ENCODE results near the gene NLRP6.
"Not testable (repeated sequence)": the region's sequence is repeated elsewhere in the genome, so short reads cannot be mapped to it uniquely, and the experiment has no call there.

Gene NLRP6

DNA sequence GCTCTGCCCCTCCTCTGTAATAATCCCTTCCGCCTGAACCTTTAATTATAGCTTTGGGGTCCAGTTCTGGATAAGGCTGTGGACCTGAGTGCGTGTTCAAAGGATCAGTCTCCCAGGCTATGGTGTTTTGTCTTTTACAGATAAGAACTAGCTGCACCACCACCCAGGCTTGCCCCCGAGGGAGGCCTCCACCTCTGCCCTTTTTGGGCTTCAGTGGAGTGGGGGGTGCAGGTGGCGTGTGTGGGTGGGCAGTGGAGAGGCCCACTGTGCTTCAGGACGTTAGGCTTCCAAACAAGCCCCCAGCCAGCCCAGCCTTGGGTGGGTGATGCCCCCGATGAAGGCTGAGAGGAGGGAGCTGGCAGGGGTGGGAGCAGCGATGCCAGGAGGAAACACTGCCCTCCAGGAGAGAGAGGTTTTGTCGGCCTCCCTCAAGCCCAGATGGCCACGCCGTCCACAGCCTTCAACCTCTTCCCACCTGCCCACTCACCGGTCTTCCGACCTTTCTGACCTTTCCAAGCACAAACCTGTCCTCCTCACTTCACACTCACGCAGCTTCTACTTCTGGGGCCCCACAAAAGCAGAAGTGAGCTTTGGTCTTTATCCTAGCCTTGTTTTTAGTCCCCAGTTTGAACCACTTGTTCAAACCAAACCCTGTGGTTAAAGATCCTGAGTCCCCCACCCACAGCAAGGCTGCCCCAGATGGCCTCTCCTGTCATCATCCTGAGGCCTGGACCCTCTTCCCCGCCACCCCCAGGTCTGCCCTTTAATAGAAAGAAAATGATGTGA lies 21.1 kb upstream of the NLRP6 start:
- FAIRE-seq: no peak

DNA sequence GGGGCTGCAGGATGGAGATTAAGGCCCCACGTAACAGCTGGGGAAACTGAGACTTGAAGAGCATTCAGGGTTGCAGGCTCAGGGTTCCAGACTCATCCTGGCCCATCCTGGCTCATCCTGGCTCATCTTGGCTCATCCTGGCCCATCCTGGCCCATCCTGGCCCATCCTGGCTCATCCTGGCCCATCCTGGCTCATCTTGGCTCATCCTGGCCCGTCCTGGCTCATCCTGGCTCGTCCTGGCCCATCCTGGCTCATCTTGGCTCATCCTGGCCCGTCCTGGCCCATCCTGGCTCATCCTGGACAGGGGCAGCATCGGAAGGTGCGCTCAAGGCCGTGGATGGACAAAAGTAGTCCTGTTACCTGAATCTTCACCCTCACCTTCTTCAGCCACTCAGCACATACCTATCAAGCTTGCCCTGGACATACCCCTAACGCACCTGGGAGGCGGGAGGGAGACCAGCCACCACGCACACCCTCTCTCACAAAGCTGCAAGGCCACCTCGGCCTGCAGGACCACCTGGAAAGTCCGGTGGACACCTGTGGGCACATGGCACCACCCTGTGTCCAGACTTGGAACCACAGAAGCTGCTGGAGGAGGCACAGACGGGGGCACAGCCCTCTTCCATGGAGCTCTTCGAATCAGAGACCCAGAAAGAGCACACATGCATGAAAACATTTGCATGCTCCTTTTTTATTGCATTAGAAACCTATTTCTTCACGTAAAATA lies 20.3 kb upstream of the NLRP6 start:
- no peak for FAIRE-seq

DNA sequence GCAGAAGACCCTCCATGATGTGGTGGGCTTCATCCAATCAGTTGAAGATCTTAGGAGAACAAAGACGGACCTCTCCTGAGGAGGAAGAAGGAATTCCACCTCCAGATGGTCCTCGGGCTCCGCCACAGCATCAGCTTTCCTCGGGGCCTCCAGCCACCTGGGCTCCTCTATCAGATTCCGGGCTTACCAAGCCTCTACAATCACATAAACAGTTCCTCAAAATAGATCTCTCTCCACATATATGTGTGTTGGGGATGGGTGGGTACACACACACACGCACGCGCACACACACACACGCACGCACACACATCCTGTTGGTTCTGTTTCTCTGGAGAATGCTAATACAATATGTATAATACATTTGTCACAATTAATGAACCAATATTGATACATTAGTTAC lies 18.8 kb upstream of the NLRP6 start:
- no peak for FAIRE-seq

DNA sequence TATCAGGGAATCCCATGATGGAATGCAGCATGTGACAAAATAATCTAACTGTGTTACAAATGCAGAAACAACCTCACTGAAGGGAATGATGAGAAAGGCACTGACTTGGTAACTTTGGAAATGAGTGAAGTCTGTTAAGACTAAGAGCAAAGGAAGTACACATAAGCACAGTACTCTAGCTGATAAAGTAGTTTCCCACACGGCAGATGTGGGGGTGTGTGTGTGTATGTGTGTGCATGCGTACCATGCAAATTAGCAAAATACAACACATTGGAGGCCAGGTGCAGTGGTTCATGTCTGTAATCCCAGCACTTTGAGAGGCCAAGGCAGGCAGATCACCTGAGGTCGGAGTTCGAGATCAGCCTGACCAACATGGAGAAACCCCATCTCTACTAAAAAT lies 16.6 kb upstream of the NLRP6 start:
- FAIRE-seq: no peak

GRCh38 chr11:266676-267439 lies 11.3 kb upstream of the NLRP6 start:
- FAIRE-seq: no peak

DNA sequence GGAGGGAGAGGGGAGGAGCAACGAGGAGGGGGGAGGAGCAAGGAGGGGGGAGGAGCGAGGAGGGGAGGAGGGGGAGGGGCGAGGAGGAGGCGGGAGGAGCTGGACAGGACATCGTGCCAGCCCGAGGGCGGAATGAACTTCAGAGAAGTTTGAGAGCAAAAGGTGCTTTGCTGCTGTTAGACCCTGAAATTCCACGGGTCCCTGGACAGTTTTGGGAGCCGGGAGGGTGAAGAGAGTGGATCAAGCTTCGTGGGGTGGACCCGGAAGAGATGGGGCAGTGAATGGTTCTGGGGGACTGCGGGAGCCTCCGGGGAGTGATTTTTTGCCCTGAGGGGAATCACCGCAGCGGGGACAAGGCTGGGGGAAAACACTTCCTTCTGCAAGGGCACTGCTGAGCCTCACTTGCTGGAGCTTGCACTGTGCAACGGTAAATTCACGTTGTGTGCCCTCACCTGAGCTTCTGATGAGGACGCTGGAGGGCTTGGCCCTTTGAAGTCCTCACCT lies 10.7 kb upstream of the NLRP6 start:
- no peak for FAIRE-seq

GRCh38 chr11:268716-269145 lies 9.5 kb upstream of the NLRP6 start:
- not testable (repeated sequence) for FAIRE-seq

- no peak for FAIRE-seq
Observed at GRCh38 chr11:269146-269890, 8.9 kb upstream of the NLRP6 start.

DNA sequence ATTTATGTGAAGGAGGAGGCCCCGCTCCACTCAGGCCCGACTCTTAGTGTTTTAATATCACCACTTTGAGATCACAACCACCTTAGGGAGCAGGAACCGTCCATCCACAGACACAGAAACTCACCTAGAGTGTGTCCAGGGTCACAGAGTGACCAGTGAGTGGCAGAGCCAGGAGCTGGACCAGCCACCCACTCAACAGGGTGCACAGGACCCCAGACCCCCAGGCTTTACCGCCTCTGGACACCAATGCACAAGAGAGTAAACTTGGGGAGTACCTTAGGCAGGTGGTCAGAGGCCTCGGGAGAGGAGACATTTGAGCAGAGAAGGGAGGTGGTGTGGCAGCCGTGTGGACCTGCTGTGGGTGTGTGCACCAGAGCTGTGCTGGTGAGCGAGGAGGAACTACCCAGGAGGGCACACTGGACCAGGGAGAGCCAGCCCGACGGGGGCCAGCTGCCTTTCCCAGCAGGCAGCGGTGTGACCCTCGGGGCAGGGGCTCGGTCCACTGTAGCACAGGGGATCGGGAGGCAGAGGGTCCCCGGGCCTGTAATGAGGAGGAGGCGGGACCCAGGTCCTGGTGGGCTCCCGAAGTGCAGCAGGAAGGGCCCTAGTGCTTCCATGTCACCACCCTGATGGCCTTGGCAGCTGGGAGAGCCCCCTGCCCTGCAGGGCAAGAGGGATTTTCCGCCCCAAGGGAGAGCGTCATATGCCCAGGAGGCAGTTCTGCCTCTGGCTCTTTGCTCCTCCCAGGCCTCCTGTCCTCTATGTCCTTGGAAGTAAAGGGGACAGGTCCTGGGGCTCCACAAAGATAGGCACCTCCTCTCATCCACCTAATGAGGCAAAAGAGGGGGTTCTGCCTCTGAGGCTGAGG lies 7.5 kb upstream of the NLRP6 start:
- no peak for FAIRE-seq

DNA sequence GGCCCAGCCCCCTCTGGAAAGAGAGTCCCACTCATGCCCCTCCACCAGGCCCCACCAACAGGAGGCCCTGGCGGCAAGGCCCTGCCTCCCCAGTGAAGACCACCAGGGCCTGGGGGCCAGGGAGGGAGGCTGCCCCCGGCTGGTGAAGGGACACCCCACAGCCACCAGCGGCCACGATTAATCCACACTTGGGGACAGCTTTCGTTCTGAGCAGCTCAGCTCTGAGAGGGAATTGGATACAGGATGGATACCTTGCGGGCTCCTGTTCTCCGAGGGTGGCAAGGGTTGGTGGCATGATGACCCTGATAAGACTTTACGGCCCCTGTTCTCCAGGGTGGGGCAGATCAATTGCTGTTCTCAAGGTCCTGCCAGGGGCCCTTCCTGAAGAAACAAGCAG lies 6.9 kb upstream of the NLRP6 start:
- no peak for FAIRE-seq

- FAIRE-seq: no peak
Observed at GRCh38 chr11:272195-272930, 5.8 kb upstream of the NLRP6 start.

DNA sequence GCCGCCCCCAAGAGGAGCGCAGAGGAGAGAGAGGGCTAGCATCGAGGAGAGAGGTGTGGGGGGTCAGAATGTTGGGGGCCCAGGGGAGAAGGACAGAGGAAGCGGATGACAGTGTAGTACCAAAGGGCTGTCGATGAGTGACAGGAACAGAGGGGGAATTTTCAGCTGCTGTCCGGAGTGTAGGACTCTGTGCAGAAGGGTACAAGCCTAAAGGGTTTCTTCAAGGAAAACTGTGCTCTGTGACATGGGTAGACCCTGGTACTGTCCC lies 5.3 kb upstream of the NLRP6 start:
- no peak for FAIRE-seq

DNA sequence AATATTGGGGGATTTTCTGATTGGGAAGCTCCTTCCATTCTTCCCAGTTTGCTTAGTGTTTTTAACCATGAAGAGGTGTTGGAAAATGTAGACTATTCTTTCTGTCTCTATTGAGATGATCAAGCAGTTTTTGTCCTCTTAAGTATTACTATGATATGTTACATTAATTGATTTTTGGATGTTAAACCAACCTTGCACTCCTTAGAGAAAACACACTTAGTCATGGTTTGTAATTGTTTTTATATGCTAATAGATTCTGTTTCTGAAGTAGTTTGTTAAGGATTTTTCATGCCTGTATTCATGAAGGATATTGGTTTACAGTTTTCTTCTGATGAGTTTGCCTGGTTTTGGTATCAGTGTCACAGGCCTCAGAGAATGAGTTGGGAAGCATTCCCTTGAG lies 2.0 kb upstream of the NLRP6 start:
- FAIRE-seq: no peak

GRCh38 chr11:279040-279965 lies 1.1 kb downstream of the NLRP6 start:
- no peak for FAIRE-seq

DNA sequence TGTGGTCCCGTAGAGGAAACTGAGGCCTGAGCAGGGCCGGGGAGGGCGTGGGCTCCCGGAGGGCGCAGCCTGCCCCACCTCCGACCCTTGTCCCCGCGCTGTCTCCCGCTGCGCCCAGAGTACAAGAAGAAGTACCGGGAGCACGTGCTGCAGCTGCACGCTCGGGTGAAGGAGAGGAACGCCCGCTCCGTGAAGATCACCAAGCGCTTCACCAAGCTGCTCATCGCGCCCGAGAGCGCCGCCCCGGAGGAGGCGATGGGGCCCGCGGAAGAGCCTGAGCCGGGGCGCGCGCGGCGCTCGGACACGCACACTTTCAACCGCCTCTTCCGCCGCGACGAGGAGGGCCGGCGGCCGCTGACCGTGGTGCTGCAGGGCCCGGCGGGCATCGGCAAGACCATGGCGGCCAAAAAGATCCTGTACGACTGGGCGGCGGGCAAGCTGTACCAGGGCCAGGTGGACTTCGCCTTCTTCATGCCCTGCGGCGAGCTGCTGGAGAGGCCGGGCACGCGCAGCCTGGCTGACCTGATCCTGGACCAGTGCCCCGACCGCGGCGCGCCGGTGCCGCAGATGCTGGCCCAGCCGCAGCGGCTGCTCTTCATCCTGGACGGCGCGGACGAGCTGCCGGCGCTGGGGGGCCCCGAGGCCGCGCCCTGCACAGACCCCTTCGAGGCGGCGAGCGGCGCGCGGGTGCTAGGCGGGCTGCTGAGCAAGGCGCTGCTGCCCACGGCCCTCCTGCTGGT lies 1.9 kb downstream of the NLRP6 start:
- no peak for FAIRE-seq

- FAIRE-seq: no peak
Observed at GRCh38 chr11:280706-281485, 2.7 kb downstream of the NLRP6 start.

GRCh38 chr11:281486-282161 lies 3.4 kb downstream of the NLRP6 start:
- FAIRE-seq: no peak

GRCh38 chr11:282171-282570 lies 4.0 kb downstream of the NLRP6 start:
- no peak for FAIRE-seq
